Stomach smooth muscle (tissue), 2 donors: ENCODE data around the gene TBC1D16.

Source experiments
- H3K27ac ChIP-seq: one replicate; pipeline ENCODE4 v1.7.0; 2013; ENCODE audit warnings: mild to moderate bottlenecking, low read length, inconsistent platforms
- H3K27me3 ChIP-seq, 2 donors: one replicate each; pipeline ENCODE4 v1.7.0; 2013; ENCODE audit warnings: low read length in 2 of 2; ENCODE audit not compliant: insufficient read depth in 2 of 2, control insufficient read depth in 1 of 2
- H3K36me3 ChIP-seq, 2 donors: one replicate each; pipeline ENCODE4 v1.7.0; 2013; ENCODE audit warnings: low read length in 2 of 2; ENCODE audit not compliant: control insufficient read depth in 2 of 2, insufficient read depth in 2 of 2
- H3K4me1 ChIP-seq: one replicate; pipeline ENCODE4 v1.7.0; 2013; ENCODE audit warnings: low read length; ENCODE audit not compliant: control insufficient read depth, insufficient read depth
- H3K4me3 ChIP-seq, 2 donors: one replicate each; pipeline ENCODE4 v1.7.0; 2013; ENCODE audit warnings: low read length in 2 of 2
- H3K9ac ChIP-seq, 2 donors: one replicate each; pipeline ENCODE4 v1.7.0; 2013; ENCODE audit warnings: low read length in 2 of 2, mild to moderate bottlenecking in 1 of 2
- H3K9me3 ChIP-seq, 2 donors: one replicate each; pipeline ENCODE4 v1.7.0; 2013; ENCODE audit warnings: low read length in 2 of 2; ENCODE audit not compliant: control insufficient read depth in 2 of 2
- donor health status: healthy.
- donor health status: Pancreatic carcinoma.

The TBC1D16 gene

GRCh38 chr17:79941088-79942010 lies 94.3 kb downstream of the TBC1D16 start:
- peaks cover 11% of the 10 kb centered on the region for H3K4me1 ChIP-seq
- H3K9me3 ChIP-seq: no peaks in the 10 kb centered on the region
- no peaks in the 10 kb centered on the region for H3K27me3 ChIP-seq
- H3K27ac ChIP-seq: no peak overlapping the region
- H3K4me3 ChIP-seq: no peak overlapping the region
- H3K36me3 ChIP-seq: peaks cover 18 to 27% of the 10 kb centered on the region in 2 donors
- H3K9ac ChIP-seq: no peak overlapping the region

DNA sequence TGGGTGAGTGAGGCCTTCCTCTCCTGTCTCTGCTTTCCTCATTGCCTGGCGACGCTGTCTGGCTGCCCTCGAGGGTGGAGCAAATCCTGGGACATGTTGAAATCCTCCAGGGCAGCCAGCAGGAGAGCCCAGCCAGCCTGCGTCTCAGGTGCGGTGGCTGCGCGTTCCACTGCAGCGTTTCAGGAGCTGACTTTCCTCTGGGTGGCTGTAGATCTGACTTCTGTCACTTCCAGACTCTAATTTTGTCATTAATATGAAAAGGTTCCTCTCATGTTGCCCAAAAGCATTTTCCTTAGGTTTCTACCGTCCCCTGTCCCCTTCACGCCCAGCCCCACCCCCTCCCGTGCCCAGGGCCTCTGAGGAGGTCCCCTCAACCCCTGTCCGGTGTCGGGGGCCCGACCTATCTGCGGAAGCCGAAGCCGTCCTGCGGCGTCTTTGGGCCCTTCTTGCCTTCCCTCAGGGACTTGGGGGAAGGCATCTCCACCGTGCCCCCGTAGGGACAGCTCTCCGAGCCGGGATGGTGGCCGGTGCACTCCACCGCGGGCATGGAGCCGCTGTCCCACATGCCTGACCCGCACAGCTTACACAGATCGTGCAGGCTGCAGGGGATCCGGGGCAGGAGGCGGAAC lies 95.1 kb downstream of the TBC1D16 start:
- H3K9ac ChIP-seq: no peak overlapping the region
- peaks cover 12% of the 10 kb centered on the region for H3K4me1 ChIP-seq
- H3K9me3 ChIP-seq: no peaks in the 10 kb centered on the region
- no peaks in the 10 kb centered on the region for H3K27me3 ChIP-seq
- no peak overlapping the region for H3K27ac ChIP-seq
- peaks cover 18 to 27% of the 10 kb centered on the region in 2 donors for H3K36me3 ChIP-seq
- no peak overlapping the region for H3K4me3 ChIP-seq

GRCh38 chr17:79939755-79940458 lies 95.8 kb downstream of the TBC1D16 start:
- Histone ChIP-seq H3K4me3 (no peak overlapping the region), H3K4me1 (peaks cover 12% of the 10 kb centered on the region), H3K9me3 (no peaks in the 10 kb centered on the region), H3K9ac (no peak overlapping the region), H3K36me3 (peaks cover 18 to 27% of the 10 kb centered on the region in 2 donors), H3K27ac (no peak overlapping the region), H3K27me3 (no peaks in the 10 kb centered on the region)

DNA sequence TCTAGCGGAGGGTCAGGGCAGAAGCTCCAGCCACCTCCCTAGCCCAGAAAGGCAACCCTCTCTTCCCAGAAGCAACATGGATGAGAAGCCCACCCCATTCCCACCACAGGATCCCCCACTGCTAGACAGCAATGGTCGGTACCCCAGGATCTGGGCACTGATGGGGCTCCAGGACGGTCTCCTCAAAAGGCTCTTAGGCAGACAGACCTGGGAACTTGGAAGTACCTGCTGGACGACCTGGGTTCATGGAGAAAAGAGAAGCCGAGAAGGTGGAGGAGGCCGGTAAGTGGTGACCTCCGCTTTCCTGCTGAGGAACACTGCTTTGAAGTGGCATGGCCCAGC lies 96.6 kb downstream of the TBC1D16 start:
- H3K4me1 ChIP-seq: peaks cover 12% of the 10 kb centered on the region
- no peak overlapping the region for H3K27ac ChIP-seq
- peaks cover 17 to 22% of the 10 kb centered on the region in 2 donors for H3K36me3 ChIP-seq
- no peak overlapping the region for H3K4me3 ChIP-seq
- H3K9me3 ChIP-seq: no peaks in the 10 kb centered on the region
- no peaks in the 10 kb centered on the region for H3K27me3 ChIP-seq
- H3K9ac ChIP-seq: no peak overlapping the region

DNA sequence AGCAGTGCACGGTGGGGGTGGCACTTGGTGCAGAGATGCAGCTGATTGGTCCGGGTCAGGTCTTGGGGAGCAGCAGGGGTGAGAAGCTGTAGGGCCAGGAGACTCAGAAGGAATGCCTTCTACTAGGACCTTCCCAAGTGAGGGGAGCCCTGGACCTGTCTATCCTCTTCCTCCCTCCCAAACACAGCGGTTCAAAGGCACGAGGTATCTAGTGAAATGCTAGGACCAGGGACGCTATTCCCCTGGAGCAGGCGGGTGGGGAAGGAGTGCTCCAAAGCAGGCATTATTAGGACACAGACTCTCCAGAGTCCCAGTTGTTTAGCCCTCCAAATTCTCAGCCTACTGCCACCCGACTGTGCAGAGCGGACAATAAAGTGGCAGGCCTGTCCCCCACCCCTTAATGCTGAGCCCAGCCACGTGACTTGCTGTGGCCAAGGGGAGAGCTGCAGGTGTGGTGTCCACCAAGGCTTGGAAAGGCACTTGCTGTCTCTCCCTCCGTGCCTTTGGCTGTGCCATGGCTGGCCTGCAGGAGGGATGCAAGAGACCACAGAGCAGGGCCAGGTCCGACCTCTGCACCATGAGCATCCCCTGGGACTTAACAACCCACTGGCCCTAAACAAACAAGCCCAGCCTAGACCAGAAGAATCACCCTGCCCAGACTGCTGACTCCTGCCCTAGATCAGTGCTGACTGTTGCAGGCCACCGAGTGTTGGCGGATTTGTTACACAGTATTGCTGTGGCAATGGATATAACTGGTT lies 97.2 kb downstream of the TBC1D16 start:
- peaks cover 11 to 16% of the 10 kb centered on the region in 2 donors for H3K36me3 ChIP-seq
- no peaks in the 10 kb centered on the region for H3K9me3 ChIP-seq
- peaks cover 12% of the 10 kb centered on the region for H3K4me1 ChIP-seq
- H3K27ac ChIP-seq: no peak overlapping the region
- H3K27me3 ChIP-seq: no peaks in the 10 kb centered on the region
- H3K4me3 ChIP-seq: no peak overlapping the region
- H3K9ac ChIP-seq: no peak overlapping the region

DNA sequence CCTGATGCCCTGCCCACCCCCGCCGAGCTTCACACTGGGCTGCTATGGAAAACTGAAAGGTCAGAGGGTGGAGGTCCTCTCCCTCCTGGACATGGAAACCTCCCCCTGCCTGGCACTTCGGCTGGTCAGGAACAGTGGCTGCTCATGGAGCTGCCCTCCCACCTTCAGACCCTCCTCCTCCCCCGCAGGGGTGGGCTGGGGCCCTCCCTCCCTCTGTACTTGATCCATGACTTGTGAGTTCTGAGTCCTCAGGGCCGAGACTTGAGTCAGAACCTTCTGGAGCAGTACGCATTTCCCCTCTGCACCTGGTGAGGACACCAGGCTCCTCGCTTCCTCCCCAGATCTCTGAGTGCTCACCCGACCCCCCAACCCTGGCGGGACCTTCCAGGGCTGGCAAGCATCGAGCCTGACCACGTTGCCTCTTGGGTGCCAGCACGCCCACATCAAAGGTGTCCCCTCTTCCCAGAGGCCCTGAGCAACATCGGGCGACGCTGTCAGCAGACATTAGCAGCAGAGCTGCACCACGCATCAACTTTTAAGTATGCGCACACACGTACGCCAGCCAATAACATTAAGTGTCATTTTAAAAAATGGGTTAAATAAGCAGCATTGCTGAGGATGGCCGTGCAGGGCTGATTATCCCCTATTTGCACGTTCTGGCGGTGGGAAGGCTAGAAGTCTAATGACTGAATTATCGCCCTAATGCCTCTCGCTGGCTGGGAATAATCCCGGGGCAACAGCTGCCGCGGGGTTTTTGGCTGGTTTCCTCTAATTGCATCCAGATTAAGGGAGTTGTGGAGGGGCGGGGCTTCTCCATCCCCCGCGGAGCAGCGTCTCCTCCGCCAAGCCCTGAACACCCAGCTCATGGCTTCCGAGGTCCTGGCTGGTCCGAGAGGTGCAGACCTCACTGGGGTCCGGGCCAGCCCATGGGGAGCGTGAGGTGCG lies 98.0 kb downstream of the TBC1D16 start:
- Histone ChIP-seq H3K9ac (no peak overlapping the region), H3K4me1 (peaks cover 12% of the 10 kb centered on the region), H3K27me3 (no peaks in the 10 kb centered on the region), H3K36me3 (peaks cover 10 to 12% of the 10 kb centered on the region in 2 donors), H3K27ac (no peak overlapping the region), H3K9me3 (no peaks in the 10 kb centered on the region), H3K4me3 (no peak overlapping the region)

GRCh38 chr17:79936641-79937381 lies 98.9 kb downstream of the TBC1D16 start:
- Histone ChIP-seq H3K4me3 (no peak overlapping the region), H3K4me1 (peaks cover 12% of the 10 kb centered on the region)

GRCh38 chr17:79936050-79936449 lies 99.6 kb downstream of the TBC1D16 start:
- Histone ChIP-seq H3K27me3 (peaks cover 9 to 10% of the 10 kb centered on the region in 2 donors), H3K36me3 (peaks cover 10 to 12% of the 10 kb centered on the region in 2 donors), H3K4me3 (no peak overlapping the region), H3K9me3 (no peaks in the 10 kb centered on the region), H3K4me1 (peaks cover 12% of the 10 kb centered on the region), H3K9ac (no peak overlapping the region), H3K27ac (no peak overlapping the region)

More at GRCh38 chr17:79936641-79937381, 98.9 kb downstream of the TBC1D16 start:
- H3K27ac ChIP-seq: no peak overlapping the region
- H3K9ac ChIP-seq: no peak overlapping the region
- peaks cover 3% of the 10 kb centered on the region in 2 donors for H3K27me3 ChIP-seq
- no peaks in the 10 kb centered on the region for H3K9me3 ChIP-seq
- peaks cover 10 to 12% of the 10 kb centered on the region in 2 donors for H3K36me3 ChIP-seq

DNA sequence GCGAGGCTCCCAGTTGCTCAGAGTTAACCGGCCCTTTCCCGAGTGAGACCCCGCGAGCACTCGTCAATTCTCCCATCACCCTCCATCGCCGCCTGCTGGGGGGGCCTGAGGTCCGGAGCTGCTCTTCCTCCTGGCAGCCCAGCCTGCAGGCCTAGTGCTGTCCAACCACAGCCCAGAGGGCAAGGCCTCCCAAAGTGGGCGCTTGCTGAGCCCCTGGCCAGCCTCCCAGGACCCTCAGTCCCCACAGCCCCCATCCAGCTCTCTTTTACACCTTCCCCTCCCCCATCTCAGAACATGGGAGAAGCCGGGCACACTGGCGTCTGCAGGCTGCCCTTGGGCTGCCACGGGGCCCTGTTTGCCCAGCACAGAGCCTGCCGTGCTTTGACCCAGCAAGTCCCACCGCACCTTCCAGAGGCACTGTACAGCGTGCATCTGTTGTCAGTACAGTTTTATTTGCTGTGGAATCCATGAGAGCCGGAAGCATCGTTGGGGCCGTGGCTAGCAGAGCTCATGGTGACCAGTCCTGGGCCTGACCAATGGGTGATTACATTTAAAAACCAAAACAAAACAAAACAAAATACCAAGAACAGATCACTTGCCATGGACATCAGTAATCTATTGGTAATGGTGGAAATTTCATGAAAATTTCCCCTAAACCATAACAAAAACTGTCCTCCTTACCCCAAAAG lies 100.3 kb downstream of the TBC1D16 start:
- Histone ChIP-seq H3K4me1 (peaks cover 12% of the 10 kb centered on the region), H3K27ac (no peak overlapping the region), H3K27me3 (peaks cover 13 to 16% of the 10 kb centered on the region in 2 donors)

More for the DNA sequence above, 100.3 kb downstream of the TBC1D16 start:
- Histone ChIP-seq H3K4me3 (no peak overlapping the region), H3K36me3 (peaks cover 10% of the 10 kb centered on the region in 2 donors), H3K9ac (no peak overlapping the region), H3K9me3 (no peaks in the 10 kb centered on the region)
